WTC11 (cell line): Measurements from ENCODE around the gene MBD3L4. TPM values are rescaled to one million over a fixed set of nuclear protein-coding genes. Genes with fewer than 3 reads are reported as not detected.
A peak's percentile ranks its signal among the peaks of the same experiment; 100 is the strongest.
"Not testable (repeated sequence)": the region's sequence is repeated elsewhere in the genome, so short reads cannot be mapped to it uniquely, and the experiment has no call there.

Source experiments
- ATAC-seq: fragments of 200-7000 bp; cut with Tn5 transposase; 2 replicates; pipeline ENCODE4 v1.10.0; 2021; ENCODE audit warnings: mild to moderate bottlenecking, moderate library complexity
- CTCF ChIA-PET: fragments of 300-600 bp; sonication (Branson Sonifier 250); formaldehyde crosslinking; loops from one replicate; lab custom pipeline; 2021; ENCODE audit warnings: antibody characterized with exemption; lab: Charles Lee
- POLR2A ChIA-PET: fragments of 350-600 bp; sonication (Branson Sonifier 250); formaldehyde crosslinking; loops from one replicate; lab custom pipeline; 2021; ENCODE audit warnings: antibody characterized with exemption; lab: Charles Lee
- DNase-seq: peaks from one replicate; pipeline ENCODE4 v3.0.0; 2021; ENCODE audit warnings: low spot score
- H3K27ac Mint-ChIP-seq: 2 replicates; pipeline ENCODE4 v1.8.0; 2021; ENCODE audit warnings: mixed read lengths
- H3K27me3 Mint-ChIP-seq: 2 replicates; pipeline ENCODE4 v1.8.0; 2021; ENCODE audit warnings: low read depth, mild to moderate bottlenecking, moderate library complexity, mixed read lengths
- H3K36me3 Mint-ChIP-seq: 2 replicates; pipeline ENCODE4 v1.8.0; 2021; ENCODE audit warnings: mixed read lengths
- H3K4me1 Mint-ChIP-seq: 2 replicates; pipeline ENCODE4 v1.8.0; 2022; ENCODE audit warnings: mixed read lengths
- H3K4me3 Mint-ChIP-seq: 2 replicates; pipeline ENCODE4 v1.8.0; 2021; ENCODE audit warnings: mild to moderate bottlenecking, moderate library complexity, mixed read lengths
- H3K9me3 Mint-ChIP-seq: 2 replicates; pipeline ENCODE4 v1.8.0; 2021; ENCODE audit warnings: mixed read lengths
- CREB1 ChIP-seq: sonication (generic); formaldehyde crosslinking; IDR thresholded peaks from 2 replicates; pipeline ENCODE4 v1.8.0; 2023; ENCODE audit warnings: mild to moderate bottlenecking, missing genetic modification reagents
- CTCF ChIP-seq: fragments of 200-600 bp; IDR thresholded peaks from 2 replicates; pipeline ENCODE4 v1.8.0; 2022; ENCODE audit warnings: antibody characterized with exemption
- E2F1 ChIP-seq: sonication (generic); formaldehyde crosslinking; IDR thresholded peaks from 2 replicates; pipeline ENCODE4 v1.8.0; 2022; ENCODE audit warnings: mild to moderate bottlenecking, missing genetic modification reagents
- ELF4 ChIP-seq: sonication (generic); formaldehyde crosslinking; IDR thresholded peaks from 2 replicates; pipeline ENCODE4 v1.8.1; 2022; ENCODE audit warnings: low read depth, mild to moderate bottlenecking, moderate library complexity, missing genetic modification reagents
- ESRRA ChIP-seq: sonication (generic); formaldehyde crosslinking; IDR thresholded peaks from 2 replicates; pipeline ENCODE4 v1.8.1; 2022; ENCODE audit warnings: mild to moderate bottlenecking, missing genetic modification reagents, borderline replicate concordance
- ETV6 ChIP-seq: sonication (generic); formaldehyde crosslinking; IDR thresholded peaks from 2 replicates; pipeline ENCODE4 v1.8.1; 2022; ENCODE audit warnings: mild to moderate bottlenecking, missing genetic modification reagents
- GTF2I ChIP-seq: fragments of 250-450 bp; sonication (Bioruptor Pico); conservative IDR thresholded peaks from 2 replicates; pipeline ENCODE4 v1.4.0; 2021; ENCODE audit warnings: mild to moderate bottlenecking
- MAX ChIP-seq: sonication (generic); formaldehyde crosslinking; IDR thresholded peaks from 2 replicates; pipeline ENCODE4 v1.8.0; 2022; ENCODE audit warnings: mild to moderate bottlenecking, missing genetic modification reagents
- NFYB ChIP-seq: sonication (generic); formaldehyde crosslinking; conservative IDR thresholded peaks from 2 replicates; pipeline ENCODE4 v1.8.0; 2022; ENCODE audit warnings: low read depth, missing genetic modification reagents
- NR1H2 ChIP-seq: sonication (generic); formaldehyde crosslinking; IDR thresholded peaks from 2 replicates; pipeline ENCODE4 v1.9.0; 2021; ENCODE audit warnings: mild to moderate bottlenecking, moderate library complexity, missing genetic modification reagents
- NR2C2 ChIP-seq: sonication (generic); formaldehyde crosslinking; IDR thresholded peaks from 2 replicates; pipeline ENCODE4 v1.8.0; 2022; ENCODE audit warnings: mild to moderate bottlenecking, missing genetic modification reagents
- RELA ChIP-seq: sonication (generic); formaldehyde crosslinking; IDR thresholded peaks from 2 replicates; pipeline ENCODE4 v1.8.1; 2022; ENCODE audit warnings: missing genetic modification reagents, mild to moderate bottlenecking, borderline replicate concordance
- TEAD1 ChIP-seq: sonication (generic); formaldehyde crosslinking; IDR thresholded peaks from 2 replicates; pipeline ENCODE4 v1.8.0; 2022; ENCODE audit warnings: mild to moderate bottlenecking, missing genetic modification reagents
- ZNF121 ChIP-seq: sonication (generic); formaldehyde crosslinking; IDR thresholded peaks from 2 replicates; pipeline ENCODE4 v1.8.0; 2023; ENCODE audit warnings: missing genetic modification reagents
- ZNF138 ChIP-seq: sonication (generic); formaldehyde crosslinking; conservative IDR thresholded peaks from 2 replicates; pipeline ENCODE4 v1.8.1; 2022; ENCODE audit warnings: mild to moderate bottlenecking, moderate library complexity, missing genetic modification reagents
- total RNA-seq: library from RNA; stranded (reverse); gene quantifications from 3 replicates; pipeline ENCODE4 v1.2.3, GENCODE V29; 2021
- TF ChIP-seq, protein P1 (sequence below): sonication (generic); formaldehyde crosslinking; IDR thresholded peaks from 2 replicates; pipeline ENCODE4 v1.8.0; 2022; ENCODE audit warnings: mild to moderate bottlenecking, missing genetic modification reagents
- TF ChIP-seq, protein P2 (sequence below): sonication (generic); formaldehyde crosslinking; IDR thresholded peaks from 2 replicates; pipeline ENCODE4 v1.8.1; 2023; ENCODE audit warnings: mild to moderate bottlenecking, missing genetic modification reagents, borderline replicate concordance

The MBD3L4 gene
- total RNA-seq, 1 experiment from 2014 or later: not detected

DNA sequence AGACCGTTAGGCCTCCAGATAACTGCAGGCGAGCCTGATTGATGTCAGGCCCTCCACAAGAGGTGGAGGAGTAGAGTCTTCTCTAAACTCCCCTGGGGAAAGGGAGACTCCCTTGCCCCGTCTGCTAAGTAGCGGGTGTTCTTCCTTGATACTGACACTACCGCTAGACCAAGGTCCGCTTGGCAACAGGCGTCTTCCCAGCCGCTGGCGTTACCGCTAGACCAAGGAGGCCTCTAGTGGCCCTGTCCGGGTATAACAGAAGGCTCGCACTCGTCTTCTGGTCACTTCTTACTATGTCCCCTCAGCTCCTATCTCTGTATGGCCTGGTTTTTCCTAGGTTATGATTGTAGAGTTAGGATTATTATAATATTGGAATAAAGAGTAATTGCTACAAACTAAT lies 27.1 kb upstream of the MBD3L4 start:
- peaks cover 45% of the 10 kb centered on the region for H3K9me3 Mint-ChIP-seq
- not testable (repeated sequence) for H3K4me1 Mint-ChIP-seq
- peak; percentile 32; the same call in 1 of the 2 replicates for TF ChIP-seq CTCF
- TF ChIP-seq, all 79 proteins: peak for 1; not testable (repeated sequence) for 78
- H3K27ac Mint-ChIP-seq, H3K27me3 Mint-ChIP-seq, POLR2A ChIA-PET, ATAC-seq, H3K4me3 Mint-ChIP-seq: not testable (repeated sequence)
- CTCF ChIA-PET: interaction anchor here (0.8 kb wide), 1 partner anchor 54 kb away, joined by 3 read pairs; no protein-coding TSS in a partner anchor
- peaks cover 16% of the 10 kb centered on the region for H3K36me3 Mint-ChIP-seq
- peak; percentile 56 for DNase-seq

DNA sequence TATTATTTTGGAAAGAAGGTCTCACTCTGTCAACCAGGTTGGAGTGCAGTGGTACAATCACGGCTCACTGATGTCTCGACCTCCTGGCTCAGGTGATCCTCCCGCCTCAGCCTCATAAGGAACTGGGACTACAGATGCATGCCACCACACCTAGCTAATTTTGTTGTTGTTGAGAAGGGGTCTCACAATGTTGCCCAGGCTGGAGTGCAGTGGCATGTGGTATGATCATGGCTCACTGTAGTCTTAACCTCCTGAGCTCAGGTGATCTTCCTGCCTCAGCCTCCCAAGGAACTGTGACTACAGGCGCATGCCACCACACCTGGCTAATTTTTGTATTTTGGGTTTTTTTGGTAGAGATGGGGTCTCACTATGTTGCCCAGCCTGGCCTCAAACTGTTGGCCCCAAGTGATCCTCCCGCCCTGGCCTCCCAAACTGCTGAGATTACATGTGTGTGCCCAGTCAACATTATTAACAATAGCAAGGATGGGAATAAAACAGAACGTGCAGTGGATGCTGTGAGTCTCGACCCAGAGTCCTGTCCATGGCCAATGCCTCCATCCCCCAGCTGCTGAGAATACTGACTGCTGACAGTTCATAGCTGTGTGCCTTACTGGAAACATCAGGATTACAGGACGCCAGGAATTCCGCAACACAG lies 23.9 kb upstream of the MBD3L4 start:
- peaks cover 11% of the 10 kb centered on the region for H3K36me3 Mint-ChIP-seq
- H3K27ac Mint-ChIP-seq: no peak overlapping the region
- no peaks in the 10 kb centered on the region for H3K4me1 Mint-ChIP-seq
- no peak overlapping the region for H3K4me3 Mint-ChIP-seq
- H3K9me3 Mint-ChIP-seq: peaks cover 43% of the 10 kb centered on the region
- no peak for ATAC-seq
- ChIA-PET POLR2A (no interaction called here), CTCF (no interaction called here)
- H3K27me3 Mint-ChIP-seq: no peaks in the 10 kb centered on the region
- TF ChIP-seq ZNF121 (CRISPR knock-in tag) (0 out of 2 replicates have a peak, but pooled peaks have one; percentile 14), ELF4 (CRISPR knock-in tag) (no peak), ZNF138 (no peak), ESRRA (no peak), GTF2I (CRISPR knock-in tag) (no peak), NR2C2 (CRISPR knock-in tag) (no peak)
- TF ChIP-seq, protein P1, sequence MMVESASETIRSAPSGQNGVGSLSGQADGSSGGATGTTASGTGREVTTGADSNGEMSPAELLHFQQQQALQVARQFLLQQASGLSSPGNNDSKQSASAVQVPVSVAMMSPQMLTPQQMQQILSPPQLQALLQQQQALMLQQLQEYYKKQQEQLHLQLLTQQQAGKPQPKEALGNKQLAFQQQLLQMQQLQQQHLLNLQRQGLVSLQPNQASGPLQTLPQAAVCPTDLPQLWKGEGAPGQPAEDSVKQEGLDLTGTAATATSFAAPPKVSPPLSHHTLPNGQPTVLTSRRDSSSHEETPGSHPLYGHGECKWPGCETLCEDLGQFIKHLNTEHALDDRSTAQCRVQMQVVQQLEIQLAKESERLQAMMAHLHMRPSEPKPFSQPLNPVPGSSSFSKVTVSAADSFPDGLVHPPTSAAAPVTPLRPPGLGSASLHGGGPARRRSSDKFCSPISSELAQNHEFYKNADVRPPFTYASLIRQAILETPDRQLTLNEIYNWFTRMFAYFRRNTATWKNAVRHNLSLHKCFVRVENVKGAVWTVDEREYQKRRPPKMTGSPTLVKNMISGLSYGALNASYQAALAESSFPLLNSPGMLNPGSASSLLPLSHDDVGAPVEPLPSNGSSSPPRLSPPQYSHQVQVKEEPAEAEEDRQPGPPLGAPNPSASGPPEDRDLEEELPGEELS (CRISPR knock-in tag): no peak
- DNase-seq: no peak

GRCh38 chr19:7063339-7063738 lies 23.4 kb upstream of the MBD3L4 start:
- Mint-ChIP-seq H3K27me3 (no peaks in the 10 kb centered on the region), H3K4me1 (no peaks in the 10 kb centered on the region), H3K4me3 (no peak overlapping the region), H3K9me3 (peaks cover 37% of the 10 kb centered on the region), H3K36me3 (peaks cover 11% of the 10 kb centered on the region), H3K27ac (no peak overlapping the region)
- POLR2A ChIA-PET: no interaction called here
- ATAC-seq (no peak), DNase-seq (no peak)
- CTCF ChIA-PET: no interaction called here
- no peak for TF ChIP-seq E2F1
- no peak for TF ChIP-seq MAX
- TF ChIP-seq CREB1 (CRISPR knock-in tag): no peak
- no peak for TF ChIP-seq RELA (CRISPR knock-in tag)
- TF ChIP-seq NFYB (CRISPR knock-in tag): no peak
- no peak for TF ChIP-seq NR1H2 (CRISPR knock-in tag)
- TF ChIP-seq, protein P2, sequence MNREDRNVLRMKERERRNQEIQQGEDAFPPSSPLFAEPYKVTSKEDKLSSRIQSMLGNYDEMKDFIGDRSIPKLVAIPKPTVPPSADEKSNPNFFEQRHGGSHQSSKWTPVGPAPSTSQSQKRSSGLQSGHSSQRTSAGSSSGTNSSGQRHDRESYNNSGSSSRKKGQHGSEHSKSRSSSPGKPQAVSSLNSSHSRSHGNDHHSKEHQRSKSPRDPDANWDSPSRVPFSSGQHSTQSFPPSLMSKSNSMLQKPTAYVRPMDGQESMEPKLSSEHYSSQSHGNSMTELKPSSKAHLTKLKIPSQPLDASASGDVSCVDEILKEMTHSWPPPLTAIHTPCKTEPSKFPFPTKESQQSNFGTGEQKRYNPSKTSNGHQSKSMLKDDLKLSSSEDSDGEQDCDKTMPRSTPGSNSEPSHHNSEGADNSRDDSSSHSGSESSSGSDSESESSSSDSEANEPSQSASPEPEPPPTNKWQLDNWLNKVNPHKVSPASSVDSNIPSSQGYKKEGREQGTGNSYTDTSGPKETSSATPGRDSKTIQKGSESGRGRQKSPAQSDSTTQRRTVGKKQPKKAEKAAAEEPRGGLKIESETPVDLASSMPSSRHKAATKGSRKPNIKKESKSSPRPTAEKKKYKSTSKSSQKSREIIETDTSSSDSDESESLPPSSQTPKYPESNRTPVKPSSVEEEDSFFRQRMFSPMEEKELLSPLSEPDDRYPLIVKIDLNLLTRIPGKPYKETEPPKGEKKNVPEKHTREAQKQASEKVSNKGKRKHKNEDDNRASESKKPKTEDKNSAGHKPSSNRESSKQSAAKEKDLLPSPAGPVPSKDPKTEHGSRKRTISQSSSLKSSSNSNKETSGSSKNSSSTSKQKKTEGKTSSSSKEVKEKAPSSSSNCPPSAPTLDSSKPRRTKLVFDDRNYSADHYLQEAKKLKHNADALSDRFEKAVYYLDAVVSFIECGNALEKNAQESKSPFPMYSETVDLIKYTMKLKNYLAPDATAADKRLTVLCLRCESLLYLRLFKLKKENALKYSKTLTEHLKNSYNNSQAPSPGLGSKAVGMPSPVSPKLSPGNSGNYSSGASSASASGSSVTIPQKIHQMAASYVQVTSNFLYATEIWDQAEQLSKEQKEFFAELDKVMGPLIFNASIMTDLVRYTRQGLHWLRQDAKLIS (CRISPR knock-in tag): no peak
- no peak for TF ChIP-seq ETV6 (CRISPR knock-in tag)
- TF ChIP-seq TEAD1 (CRISPR knock-in tag): no peak

- H3K4me1 Mint-ChIP-seq, DNase-seq, CTCF ChIA-PET, H3K36me3 Mint-ChIP-seq, H3K4me3 Mint-ChIP-seq, H3K27ac Mint-ChIP-seq, H3K27me3 Mint-ChIP-seq, ATAC-seq, POLR2A ChIA-PET: not testable (repeated sequence)
- H3K9me3 Mint-ChIP-seq: peaks cover 18% of the 10 kb centered on the region
These were observed 20.0 kb upstream of the MBD3L4 start for GRCh38 chr19:7059977-7060376.

- H3K4me3 Mint-ChIP-seq, POLR2A ChIA-PET, H3K27ac Mint-ChIP-seq, H3K9me3 Mint-ChIP-seq, H3K4me1 Mint-ChIP-seq, CTCF ChIA-PET, H3K27me3 Mint-ChIP-seq, H3K36me3 Mint-ChIP-seq, ATAC-seq, DNase-seq: not testable (repeated sequence)
These were observed 18.6 kb upstream of the MBD3L4 start, which contains the start of gene MBD3L3 for GRCh38 chr19:7058576-7058975. Gene MBD3L3, minus strand, starts transcription at chr19:7058676. Its CDS starts 71 bp downstream, at chr19:7058605.
